Stimulated activated CD4-positive, alpha-beta T cell treated with anti-CD3 and anti-CD28 coated beads, Interleukin-15, amount 100 ng/mL, for 48 hours (primary cell): Measurements from ENCODE around the gene MBNL1.
"Not testable (repeated sequence)": the region's sequence is repeated elsewhere in the genome, so short reads cannot be mapped to it uniquely, and the experiment has no call there.

Experiments
- DNase-seq, 2 donors: peaks; one replicate each; pipeline ENCODE4 v3.0.0-alpha.2; 2020; ENCODE audit warnings: low read depth in 2 of 2

The MBNL1 gene

DNA sequence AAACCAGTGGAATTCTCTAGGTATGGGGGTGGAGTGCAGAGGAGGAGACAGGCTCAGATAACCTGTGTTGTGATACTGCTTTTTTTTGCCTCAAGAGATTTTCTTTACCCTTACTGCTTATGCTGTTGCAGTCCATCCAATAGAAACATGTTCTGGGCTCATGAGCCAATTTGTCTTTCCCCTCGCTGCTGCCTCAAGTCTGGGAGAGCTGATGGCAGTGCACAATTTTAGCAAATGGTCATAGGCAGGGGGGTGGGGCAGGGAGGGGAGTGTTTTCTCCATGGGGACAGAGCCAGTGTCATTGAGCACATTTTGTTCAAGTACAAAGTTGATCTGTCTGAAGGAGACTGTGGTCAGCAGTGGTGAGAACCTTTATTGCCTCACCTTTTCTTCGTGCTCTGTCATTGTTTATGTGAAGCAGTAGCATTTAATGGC lies 134.9 kb downstream of the MBNL1 start:
- no peak for DNase-seq

DNA sequence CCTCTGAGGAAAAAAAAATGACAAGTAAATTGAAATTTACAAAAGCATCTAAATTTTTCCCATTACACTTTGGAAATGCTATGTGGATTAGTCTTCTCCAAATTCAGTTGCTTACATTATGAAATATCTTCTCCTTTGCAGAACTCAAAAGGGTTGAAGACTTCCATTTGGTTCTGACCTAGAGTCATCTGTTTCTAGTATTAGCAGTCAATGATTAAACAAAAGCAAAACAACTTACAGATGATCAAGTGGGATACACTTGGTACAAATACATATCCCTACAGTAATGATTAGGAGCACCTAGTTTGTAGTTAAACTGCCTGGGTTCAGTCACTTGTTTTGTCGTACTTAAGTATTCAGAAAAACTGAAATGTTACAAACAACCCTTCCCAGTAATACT lies 136.2 kb downstream of the MBNL1 start:
- DNase-seq = no peak

DNA sequence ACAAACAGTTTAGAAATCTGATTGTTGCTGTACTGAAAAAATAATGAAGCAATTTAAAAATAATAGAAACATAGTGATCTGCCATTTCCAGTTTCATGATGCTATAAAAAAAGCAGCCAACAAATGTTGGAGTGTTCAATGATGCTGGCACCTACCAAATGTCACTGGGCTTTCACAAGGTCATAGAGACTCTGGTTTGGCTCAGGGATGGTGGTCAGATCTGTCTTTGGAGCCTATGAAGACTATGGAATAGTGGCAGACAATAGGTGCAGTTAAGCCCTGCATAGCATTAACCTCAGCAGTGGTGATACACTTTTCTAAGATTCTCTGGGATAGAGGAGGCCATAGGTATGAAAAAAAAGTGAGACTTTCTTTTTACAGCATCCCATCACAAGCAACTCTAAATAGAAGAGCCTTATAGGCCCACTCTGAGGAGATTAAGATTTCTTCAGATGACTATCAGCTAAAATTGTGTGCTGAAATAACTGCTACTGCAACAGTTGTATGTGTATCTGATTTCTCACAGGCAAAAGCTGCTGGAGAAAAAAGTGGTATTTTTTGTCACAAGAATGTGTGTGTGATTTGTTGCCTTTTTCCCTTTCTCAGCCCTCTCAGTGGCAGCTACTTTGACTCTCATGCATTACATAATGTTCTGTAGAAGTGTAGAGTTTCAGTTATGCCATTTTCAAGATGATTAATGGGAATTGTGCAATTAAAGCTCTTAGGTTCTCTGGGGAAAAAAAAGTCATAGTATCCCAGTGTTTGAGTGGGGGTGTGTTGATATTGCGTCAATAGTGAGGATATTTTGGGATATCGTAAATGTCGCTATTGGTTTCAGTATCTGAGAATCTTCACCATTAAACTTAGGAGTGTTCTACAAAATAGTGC lies 137.4 kb downstream of the MBNL1 start:
- DNase-seq = no peak

DNA sequence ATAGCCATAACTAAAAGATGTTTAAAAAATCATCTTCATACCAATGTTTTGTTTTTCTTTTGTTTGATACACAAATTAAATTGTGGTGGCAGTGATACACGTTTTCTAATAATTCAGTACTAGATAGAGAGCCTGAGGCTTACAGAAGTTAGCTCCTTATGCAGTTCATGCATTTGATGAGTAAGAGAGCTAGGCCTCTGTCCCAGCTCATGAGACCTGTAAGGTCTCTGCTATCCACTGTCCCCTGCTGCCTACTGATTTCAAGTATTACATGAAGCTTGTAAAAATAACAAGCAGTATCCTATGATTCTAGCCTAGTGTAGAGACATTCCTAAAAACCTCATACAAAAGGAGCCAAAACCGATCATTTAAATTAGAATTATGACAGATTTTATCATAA lies 144.5 kb downstream of the MBNL1 start:
- no peak for DNase-seq

DNA sequence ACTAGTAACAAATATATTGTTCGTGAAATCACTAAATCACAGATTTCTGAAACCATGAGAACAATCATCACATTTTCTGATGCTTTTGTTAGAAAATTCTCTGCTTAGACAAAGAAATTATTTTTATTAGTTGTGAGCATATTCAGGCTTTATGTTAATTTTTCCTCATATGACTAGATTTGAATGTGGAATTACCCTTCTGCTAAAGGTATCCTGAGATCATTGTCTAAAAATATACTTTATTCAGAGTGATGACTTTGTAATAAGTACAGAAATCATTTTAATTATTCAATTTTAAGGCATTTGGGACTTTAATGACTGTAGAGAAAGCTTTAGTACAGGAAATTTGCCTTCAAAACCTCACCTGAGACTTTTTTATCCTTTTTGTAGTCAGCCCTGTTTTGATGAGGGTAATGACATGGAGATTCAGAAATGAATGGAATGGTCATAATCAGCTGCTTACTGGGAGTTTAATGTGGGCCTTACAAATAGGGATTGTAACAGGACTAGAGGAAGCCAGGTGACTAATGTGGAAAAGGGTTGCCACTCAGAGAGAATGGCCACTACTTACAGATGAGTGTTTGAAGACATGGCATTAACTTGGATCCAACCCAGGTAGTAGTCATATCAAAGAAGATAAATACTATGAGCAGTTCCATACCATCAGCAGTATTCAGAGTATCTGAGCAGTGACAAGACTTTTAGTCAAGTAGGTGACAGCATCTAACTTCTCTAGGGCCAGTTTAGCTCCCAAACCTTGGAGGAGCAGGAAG lies 148.3 kb downstream of the MBNL1 start:
- DNase-seq = no peak

DNA sequence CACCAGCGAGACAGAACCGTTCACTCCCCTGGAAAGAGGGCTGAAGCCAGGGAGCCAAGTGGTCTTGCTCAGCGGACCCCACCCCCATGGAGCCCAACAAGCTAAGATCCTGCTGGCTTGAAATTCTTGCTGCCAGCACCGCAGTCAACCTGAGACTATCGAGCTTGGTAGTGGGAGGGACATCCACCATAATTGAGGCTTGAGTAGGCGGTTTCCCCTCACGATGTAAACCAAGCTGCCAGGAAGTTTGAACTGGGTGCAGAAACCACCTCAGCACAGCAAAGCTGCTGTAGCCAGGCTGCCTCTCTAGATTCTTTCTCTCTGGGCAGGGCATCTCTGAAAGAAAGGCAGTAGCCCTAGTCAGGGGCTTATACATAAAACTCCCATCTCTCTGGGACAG lies 151.0 kb downstream of the MBNL1 start:
- peak in 1 of 2 donors; percentile 30 for DNase-seq

DNA sequence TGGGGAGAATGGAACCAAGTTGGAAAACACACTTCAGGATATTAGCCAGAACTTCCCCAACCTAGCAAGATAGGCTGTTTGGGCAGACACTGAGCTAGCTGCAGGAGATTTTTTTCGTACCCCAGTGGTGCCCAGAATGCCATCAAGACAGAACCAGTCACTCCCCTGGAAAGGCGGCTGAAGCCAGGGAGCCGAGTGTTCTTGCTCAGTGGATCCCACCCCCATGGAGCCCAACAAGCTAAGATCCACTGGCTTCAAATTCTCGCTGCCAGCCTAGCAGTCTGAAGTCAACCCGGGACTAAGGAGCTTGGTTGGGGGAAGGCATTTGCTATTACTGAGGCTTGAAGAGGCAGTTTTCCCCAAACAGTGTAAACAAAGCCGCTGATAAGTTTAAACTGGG lies 152.4 kb downstream of the MBNL1 start:
- no peak for DNase-seq

DNA sequence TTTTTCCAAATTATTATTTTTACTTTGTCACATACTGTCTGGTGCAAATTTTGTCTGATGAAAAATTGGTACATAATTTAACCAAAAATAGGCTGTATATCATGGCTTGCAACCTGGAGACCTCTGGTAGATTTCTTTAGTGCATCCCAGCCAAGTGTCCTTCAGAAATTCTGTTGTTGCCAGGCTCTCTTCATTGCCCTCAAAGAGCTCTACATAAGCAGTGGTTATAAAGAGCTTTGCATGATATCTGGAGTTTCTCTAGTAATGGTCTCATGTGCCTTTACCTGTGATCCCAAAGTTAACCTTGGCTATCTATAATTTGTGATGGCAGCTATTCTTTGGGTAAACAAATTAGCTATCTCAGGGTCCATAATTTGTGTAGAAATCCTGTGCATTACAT lies 157.7 kb downstream of the MBNL1 start:
- no peak for DNase-seq

DNA sequence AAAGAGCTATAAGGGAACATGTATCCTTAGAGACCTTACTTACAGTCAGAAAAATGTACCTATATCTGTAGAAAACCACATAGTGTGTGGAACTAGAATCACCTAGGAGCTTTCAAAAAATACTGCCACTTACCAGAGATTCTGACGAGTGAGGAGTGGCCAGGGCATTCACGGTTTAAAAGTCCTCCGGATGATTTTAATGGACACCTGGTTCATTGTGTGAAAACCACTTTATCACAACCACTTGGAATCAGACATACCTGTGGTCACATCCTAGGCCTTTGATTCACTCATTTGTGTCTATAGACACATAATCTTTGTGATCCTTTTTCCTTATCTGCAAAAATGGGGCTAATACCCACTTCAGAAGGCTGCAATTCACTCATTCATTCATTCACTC lies 159.8 kb downstream of the MBNL1 start:
- no peak for DNase-seq

DNA sequence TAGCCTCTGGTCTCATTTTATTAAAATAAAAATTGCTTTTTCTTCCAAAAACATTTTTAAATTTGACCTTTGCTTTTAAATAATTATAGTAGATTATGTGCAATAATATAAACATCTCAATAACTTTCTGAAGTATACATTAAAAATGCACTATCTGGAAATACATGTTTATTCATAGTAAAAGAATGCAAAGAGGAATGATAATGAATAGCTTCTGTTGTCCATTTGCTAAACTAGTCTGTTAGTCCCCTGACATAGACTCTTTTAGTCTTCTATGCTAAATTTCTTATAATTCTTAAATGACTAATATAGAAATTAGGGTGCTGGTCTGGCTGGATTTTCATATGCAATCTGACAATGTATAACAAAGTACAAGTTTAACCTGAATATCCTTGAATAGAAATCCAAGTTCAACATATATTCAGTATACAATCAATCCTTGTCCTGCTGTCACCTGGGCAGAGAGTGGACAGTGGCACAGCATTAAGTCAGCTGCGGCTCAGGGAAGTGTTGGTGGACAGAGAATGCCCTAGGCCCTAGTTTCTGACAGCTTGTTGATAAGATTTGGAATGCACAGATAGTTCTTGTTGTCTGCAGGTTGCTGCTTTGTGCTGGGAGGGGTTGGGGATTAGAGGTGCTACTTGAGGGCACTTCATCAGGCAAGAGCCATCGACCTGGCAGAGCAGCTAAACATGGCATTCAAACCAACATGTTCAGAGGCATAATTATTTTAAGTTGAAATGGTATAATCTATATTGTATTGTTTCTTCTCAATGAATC lies 161.7 kb downstream of the MBNL1 start:
- no peak for DNase-seq

DNA sequence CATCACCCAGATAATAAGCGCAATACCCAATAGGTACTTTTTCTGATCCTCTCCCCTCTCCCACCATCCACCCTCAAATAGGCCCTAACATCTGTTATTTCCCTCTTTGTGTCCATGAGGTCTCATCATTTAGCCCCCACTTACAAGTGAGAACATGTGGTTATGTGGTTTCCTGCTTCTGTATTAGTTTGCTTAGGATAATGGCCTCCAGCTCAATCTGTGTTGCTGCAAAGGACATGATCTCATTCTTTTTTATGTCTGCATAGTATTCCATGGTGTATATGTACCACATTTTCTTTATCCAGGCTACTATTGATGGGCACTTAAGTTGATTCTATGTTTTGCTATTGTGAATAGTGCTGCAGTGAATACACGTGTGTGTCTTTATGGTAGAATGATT lies 165.4 kb downstream of the MBNL1 start:
- DNase-seq = no peak

DNA sequence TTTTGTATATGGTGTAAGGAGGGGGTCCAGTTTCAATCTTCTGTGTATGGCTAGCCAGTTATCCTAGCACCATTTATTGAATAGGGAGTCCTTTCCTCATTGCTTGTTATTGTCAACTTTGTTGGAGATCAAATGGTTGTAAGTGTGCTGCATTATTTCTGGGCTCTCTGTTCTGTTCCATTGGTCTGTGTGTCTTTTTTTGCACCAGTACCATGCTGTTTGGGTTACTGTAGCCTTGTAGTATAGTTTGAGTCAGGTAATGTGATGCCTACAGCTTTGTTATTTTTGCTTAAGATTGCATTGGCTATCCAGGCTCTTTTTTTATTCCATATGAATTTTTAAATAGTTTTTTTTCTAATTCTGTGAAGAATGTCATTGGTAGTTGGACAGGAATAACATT lies 166.5 kb downstream of the MBNL1 start:
- not testable (repeated sequence) for DNase-seq

DNA sequence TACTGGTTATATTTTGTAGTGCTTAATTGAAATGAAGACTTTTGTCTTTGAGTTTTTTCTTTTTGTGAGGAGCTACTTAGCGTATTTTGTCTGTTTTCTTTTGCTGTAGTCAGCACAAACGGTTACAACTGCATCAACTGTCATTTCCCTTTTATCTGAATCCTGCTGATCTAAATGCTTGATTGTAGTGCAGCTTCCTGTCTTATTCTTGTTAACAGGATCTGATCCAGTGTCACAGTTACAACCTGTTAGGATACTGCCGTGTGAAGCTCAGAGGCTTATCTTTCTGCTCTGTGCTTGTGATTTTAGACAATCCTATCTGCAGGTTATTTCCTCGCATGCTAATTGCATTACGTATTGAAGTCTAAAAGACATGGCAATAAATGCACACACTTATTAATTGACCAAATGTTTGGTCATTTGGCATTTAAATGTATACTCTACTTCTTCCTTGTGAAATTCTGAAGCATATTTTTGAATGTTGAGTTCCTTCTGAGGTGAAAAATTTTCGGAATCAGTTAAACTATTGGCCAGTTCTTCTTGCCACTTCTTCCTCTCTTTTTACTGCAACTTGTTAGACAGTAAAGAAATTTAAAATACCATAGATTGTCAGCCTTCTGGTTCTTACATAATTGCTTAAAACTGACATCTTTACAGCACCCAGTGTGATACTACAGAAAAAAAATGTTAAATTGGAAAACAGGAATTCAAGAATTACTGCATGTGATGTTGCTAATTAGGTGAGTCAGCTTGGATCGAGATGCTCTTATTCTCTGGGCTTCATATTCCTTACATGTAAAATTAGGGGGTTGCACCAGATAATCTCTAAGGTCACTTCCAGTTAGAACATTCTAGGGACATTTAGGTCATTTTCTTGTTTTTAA lies 168.2 kb downstream of the MBNL1 start:
- no peak for DNase-seq

DNA sequence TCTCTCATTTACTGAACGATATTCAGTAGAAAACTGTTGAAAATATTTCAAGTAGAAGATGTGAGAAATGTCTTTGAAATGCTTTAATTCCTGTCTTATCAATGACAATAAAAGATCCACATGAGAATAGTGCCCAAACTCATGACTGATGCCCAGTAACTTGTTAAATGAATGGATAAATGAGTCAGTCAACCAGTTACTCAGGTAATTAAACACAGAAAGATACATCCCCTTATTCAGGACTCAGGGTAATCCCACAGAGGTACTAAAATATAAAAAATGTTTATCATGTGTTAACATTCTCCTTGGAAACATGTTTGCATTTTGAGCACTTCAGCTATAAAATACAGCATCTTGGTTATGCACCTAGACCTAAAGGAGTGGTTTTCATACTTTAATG lies 169.5 kb downstream of the MBNL1 start:
- DNase-seq = no peak

DNA sequence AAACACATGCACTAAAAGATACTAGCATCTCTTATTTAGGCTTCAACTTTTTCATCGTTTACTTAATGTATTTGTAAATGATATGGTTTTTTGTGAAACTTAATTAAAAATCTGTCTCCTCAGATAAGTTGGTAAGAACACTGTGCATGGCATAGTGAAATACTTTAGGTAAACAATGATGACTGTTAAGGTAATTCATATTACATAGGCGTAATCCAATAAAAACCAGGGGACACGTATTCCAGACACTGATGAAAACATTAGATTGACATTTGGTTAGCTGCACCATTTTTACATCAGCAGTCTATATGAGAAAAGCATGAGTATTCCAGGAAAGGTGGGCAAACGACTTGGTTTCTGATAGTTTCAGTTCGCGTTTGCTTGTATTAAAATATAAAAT lies 170.0 kb downstream of the MBNL1 start:
- DNase-seq = no peak

DNA sequence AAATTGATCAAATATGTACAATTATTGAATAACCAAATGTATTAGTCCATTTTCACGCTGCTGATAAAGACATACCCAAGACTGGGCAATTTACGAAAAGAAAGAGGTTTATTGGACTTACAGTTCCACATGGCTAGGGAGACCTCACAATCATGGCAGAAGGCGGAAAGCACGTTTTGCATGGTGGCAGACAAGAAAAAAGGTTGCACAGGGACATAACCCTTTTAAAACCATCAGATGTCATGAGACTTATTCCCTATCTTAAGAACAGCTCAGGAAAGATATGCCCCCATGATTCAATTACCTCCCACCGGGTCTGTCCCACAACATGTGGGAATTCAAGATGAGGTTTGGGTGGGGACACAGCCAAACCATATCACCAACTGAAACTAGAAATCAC lies 171.5 kb downstream of the MBNL1 start:
- not testable (repeated sequence) for DNase-seq

DNA sequence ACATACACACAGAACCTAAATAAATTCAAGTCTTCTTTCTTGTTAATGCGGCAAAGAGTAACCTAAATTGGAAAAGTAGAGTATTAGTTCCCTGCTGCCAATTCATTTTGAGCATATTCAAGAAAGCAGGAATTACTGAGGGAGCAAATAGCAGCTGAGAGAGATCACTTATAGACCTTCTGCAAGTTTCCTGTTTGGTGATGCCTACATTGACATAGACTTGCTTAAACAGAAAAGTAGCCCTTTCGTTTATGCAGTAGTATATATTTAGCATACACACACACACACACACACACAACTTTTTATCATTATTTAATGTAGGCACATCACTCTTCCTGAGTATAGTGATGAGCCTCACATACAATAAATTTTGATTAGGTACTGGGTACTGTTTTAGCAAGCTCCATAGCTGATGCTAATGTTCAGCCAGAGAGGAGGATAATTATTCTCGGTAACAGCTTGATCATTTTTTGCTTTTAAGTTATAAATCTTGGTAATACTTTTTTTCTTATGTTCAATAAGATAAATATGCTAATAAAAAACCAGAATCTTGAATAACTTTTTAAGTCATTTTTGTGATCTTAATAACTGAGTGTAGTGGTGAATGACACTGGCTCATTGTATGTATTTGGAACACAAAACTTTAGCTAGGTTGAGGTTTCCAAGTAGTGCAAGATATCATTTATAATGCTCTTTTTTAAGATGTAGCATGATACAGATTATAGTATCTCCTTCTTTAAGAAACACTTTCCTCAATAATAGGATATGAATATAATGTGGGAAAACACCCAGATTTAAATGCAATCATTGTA lies 174.7 kb downstream of the MBNL1 start:
- DNase-seq = no peak

DNA sequence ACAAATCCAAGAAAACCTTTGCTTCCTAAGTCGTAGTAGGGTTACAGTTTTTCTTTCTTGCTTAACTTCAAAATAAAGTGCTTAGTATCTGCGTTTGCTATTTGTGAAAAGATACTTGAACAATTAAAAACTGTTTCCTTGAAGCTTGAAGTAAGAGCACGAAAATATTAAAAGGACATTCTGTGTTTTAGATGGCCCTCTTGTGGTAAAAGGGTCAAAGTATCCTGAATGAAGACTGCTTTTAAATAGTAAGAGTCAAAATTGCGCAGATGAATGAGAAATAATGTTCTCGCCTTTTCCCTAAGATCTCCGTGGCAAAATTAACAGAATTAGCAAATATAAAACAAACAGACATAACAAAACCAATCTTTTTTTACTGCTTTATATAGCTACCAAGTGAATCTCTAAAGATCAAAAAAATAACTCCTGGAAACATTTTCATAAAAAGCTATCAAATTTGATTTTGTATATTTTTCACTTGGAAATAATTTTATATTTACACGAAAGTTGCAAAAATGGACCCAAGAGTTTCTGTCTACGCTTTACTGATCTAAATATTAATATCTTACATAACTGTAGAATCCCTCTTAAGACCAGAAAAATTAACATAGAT lies 175.4 kb downstream of the MBNL1 start:
- DNase-seq = no peak

DNA sequence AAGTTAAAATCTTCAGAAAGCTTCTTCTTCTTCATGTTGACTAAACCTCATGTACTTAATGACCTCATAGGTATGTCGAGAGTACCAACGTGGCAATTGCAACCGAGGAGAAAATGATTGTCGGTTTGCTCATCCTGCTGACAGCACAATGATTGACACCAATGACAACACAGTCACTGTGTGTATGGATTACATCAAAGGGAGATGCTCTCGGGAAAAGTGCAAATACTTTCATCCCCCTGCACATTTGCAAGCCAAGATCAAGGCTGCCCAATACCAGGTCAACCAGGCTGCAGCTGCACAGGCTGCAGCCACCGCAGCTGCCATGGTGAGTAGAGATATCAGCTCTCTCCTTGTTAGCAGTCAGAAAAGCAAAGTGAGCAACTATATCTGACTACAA lies 176.5 kb downstream of the MBNL1 start:
- no peak for DNase-seq

DNA sequence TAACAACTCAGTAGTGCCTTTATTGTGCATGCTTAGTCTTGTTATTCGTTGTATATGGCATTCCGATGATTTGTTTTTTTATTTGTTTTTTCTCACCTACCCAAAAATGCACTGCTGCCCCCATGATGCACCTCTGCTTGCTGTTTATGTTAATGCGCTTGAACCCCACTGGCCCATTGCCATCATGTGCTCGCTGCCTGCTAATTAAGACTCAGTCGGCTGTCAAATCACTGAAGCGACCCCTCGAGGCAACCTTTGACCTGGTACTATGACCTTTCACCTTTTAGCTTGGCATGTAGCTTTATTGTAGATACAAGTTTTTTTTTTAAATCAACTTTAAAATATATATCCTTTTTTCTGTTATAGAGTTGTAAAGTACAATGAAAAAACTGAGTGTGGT lies 177.8 kb downstream of the MBNL1 start:
- DNase-seq = no peak
